ENCODE measurements around the gene SLC25A44.

SLC25A44 gene, protein sequence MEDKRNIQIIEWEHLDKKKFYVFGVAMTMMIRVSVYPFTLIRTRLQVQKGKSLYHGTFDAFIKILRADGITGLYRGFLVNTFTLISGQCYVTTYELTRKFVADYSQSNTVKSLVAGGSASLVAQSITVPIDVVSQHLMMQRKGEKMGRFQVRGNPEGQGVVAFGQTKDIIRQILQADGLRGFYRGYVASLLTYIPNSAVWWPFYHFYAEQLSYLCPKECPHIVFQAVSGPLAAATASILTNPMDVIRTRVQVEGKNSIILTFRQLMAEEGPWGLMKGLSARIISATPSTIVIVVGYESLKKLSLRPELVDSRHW

GRCh38 chr1:156193488-156194299 is at the start of gene SLC25A44:
Gene SLC25A44 (plus strand): TSS chr1:156194104. CDS start chr1:156199848, 5,744 bp downstream.
- DNase-seq (ENCODE audit: low read depth), result peak; percentile 99

DNA sequence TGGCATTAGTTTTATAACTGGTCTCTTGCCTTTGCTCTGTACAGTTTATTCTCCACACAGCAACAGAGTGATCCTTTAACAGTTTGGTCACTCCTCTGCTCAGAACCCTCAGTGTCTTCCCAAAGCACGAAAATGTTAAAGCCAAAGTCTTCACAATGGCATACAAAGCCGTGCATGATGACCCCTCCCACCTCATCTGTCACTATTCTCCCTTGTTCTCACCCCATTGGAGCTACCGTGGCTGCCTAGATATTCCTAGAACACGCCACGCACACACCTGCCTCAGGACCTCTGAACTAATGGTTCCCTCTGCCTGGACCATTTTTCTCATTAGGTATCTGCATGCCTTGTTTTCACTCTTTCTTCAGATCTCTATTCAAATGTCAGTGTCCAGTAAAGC is 49.2 kb upstream of the SLC25A44 start:
- DNase-seq (ENCODE audit: low read depth), result no peak

- no peak for DNase-seq (ENCODE audit: low read depth)
These were observed 48.3 kb upstream of the SLC25A44 start for GRCh38 chr1:156145650-156146019.

- peak; percentile 90 for DNase-seq (ENCODE audit: low read depth)
These were observed 47.7 kb upstream of the SLC25A44 start for GRCh38 chr1:156146020-156146768.

- no peak for DNase-seq (ENCODE audit: low read depth)
These were observed 47.0 kb upstream of the SLC25A44 start for GRCh38 chr1:156146769-156147405.

- DNase-seq (ENCODE audit: low read depth), result no peak
These were observed 45.7 kb upstream of the SLC25A44 start for GRCh38 chr1:156148216-156148615.

DNA sequence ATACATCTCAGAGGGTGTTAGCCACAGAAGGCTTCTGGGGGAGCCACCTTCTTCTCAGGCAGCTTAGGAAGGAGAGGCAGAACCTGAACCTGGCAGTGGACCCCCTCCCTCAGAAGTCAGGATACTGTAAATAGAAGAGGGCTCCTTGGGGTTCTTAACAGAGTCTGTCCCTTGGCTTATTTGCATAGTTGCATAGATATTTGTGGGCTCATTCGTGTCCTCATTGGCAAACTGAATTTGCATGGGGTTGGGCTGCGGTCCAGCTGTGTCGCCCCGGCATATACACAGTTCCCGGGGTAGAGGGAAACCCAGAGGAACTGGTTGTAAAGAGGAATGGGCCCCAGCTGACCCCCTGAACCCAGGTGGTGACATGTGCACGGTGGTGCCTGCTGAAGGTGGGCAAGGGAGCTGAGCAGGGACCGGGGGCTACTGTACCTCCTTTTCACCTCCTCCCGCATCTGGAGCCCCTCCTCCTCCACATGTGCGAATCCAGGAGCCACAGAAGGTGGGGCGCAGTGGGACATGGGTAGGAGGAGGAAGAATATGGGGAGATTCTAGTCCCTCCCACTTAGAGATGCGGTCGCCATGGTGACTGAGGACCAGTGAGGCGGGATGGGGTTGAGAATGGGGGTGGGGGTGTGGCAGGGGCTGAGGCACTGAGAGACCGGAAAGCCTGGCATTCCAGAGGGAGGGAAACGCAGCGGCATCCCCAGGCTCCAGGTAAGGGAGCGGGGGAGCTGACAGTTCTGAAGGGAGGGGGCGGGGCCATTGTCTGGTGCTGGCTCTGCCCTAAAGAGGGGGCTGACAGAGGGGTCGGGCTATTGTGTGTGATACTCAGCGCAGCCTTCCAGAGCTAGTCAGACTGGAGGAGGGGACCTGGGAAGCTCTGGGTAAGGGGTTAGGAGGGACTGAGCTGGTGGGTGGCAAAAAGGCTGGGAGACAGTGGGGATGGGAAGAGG is 44.3 kb upstream of the SLC25A44 start:
- no peak for DNase-seq (ENCODE audit: low read depth)

DNA sequence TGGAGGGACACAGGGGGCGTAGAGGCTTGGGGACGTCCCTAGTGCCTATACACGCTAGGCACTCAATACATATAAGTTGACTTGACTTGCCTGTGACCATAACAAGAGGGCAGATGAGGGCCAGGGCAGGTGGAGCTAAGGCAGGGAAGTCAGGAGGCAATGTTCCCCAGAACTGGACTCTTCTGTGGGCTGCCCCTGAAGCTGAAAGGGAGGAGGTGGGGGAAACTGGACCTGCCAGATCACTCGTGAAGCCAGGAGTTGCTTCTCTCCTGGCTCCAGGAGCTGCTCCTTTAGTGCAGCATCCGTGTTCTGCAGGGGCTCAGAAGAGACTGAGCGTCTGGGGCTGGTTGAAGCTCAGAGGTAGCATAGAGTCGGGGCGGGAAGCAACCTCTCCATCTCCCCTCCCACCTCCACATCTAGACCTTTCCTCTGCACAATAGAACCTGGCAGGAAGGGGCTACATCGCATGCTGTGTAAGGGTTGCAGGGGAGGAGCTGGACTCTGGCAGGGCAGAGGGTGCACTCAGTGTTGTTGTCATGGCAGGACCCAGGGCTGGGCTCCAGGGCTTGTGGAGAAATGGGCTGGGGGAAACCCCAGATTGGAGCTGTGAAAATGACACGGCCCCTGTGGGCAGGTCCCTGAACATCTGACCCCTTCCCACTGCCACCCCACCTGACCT is 43.4 kb upstream of the SLC25A44 start:
- no peak for DNase-seq (ENCODE audit: low read depth)

DNA sequence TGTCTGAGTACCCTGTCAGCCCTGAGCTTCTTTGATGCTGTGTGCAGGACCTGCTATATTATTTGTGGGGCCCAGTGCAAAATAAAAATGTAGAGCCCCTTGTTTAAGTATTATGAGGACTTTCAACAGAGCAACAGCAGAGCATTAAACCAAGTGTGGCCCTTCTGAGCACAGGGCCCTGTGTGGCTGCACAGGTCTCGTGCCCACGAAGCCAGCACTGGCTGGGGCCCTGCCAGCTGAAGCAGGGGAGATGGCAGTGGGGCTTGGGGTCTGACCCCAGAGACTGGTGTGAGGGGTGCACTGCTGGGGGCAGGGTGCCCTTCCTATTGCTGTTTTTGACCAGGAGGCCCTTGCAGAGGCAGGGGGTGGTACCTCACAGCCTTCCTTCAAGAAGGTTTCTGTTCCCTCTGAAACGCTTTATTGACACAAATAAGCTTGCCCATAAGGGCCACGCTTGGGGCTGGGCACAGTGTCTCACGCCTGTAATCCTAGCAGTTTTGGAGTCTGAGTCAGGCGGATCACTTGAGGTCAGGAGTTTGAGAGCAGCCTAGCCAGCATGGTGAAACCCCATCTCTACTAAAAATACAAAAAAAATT is 42.7 kb upstream of the SLC25A44 start:
- DNase-seq (ENCODE audit: low read depth), result peak; percentile 78

DNA sequence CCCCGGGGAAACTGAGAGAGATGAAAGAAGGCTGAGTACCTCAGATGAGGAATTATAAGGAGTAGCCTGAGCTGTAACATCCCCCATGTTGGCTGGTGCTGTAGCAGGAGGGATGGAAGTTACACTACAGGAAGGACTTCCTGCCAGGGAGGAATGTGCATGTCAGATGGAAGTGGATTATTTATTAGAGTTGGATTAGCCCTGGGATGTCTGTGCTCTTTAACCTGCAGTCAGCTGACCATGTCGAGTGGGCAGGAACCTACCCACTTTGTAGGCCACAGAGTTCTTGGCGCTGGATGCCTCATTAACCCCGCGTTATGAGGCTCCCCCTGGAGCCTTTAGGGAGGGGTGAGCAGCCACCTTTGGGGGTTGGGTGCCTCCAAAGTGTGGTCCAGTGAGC is 41.3 kb upstream of the SLC25A44 start:
- DNase-seq (ENCODE audit: low read depth), result no peak

DNA sequence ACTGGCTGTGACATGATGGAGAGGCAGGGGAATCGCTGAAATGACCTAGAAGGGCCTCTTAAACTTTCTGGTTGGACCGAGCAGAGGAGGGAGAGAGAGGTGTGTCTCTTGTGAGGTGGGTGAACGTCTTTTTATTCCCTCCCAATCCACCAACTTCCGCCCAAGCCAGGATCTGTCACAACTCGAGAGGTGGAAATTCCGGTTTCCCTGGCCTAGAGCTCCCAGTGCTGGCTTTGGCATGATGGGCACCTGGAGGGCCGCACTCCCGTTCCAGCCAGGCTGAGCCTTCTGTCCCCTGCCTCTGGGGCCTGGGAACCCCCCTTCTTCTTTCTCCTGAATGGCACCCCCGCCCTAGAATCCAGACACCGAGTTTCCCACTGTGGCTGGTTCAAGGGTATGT is 40.5 kb upstream of the SLC25A44 start, which contains the start of gene SEMA4A:
SEMA4A (plus strand) TSS at position 224 of the 400 bp plus-strand sequence. CDS start 994 bp downstream, outside the sequence.
- no peak for DNase-seq (ENCODE audit: low read depth)

DNA sequence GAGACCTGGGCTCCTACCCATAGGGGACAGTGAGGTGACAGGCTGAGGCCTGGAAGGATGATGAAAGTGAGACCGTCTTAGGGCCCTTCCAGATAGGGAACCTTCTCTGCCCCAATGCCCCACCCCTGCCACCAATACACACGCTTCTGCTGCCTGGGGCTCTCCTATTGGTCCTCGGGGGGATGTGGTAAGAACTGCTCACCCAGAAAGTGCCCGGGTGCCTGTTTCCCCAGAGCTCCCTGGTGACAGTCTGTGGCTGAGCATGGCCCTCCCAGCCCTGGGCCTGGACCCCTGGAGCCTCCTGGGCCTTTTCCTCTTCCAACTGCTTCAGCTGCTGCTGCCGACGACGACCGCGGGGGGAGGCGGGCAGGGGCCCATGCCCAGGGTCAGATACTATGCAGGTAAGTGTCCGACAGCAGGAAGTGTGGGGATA is 39.6 kb upstream of the SLC25A44 start:
- DNase-seq (ENCODE audit: low read depth), result no peak

DNA sequence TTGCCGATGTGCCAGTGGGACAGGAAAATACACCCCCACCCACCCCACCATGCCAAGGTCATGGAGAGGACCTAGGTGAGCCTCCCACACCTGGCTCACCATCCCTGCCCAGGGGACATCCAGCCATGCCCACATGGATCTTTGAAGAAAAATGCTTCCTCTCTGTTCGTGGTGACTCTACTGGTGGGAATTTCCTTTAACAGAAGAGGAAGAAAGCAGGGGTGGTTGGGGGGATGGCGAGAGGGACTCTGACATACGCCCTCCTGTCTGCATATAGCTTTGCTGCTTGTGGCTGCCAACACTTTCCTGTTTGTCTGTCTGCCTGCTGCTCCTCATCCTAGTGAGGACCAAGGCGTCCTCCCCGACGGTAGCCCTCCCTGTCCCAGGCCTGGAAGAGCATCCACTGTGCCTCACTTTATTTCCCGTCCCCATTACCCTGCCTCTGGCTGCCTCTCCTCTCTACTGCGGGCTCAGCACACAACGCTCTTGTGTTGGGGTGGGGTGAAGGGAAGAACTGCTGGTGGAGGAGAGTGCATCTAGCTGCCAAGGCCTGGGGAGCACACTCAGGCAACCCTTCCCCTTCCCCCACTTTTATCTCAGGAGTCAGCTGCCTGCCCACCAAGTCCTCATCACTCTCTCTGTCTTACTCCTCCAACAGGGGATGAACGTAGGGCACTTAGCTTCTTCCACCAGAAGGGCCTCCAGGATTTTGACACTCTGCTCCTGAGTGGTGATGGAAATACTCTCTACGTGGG is 38.0 kb upstream of the SLC25A44 start:
- no peak for DNase-seq (ENCODE audit: low read depth)

- no peak for DNase-seq (ENCODE audit: low read depth)
These were observed 36.4 kb upstream of the SLC25A44 start for GRCh38 chr1:156157506-156157905.

DNA sequence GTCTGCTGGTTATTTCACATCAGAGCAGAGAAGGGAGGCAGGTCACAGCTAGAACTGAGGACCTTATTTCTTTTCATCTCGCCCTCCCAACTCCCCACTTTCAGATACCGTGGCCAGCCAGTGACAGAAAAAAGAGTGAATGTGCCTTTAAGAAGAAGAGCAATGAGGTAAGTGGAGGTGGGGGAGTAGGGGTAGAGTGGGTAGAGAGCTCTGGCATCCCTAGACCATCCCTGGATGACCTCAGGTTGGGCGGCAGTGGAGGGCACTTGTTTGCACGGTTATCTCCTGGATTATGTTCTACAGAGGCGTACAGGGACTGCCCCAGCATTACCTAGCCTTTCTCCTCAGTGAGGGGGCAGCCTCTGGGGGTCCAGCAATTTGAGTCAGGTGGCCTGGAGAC is 35.9 kb upstream of the SLC25A44 start:
- no peak for DNase-seq (ENCODE audit: low read depth)

DNA sequence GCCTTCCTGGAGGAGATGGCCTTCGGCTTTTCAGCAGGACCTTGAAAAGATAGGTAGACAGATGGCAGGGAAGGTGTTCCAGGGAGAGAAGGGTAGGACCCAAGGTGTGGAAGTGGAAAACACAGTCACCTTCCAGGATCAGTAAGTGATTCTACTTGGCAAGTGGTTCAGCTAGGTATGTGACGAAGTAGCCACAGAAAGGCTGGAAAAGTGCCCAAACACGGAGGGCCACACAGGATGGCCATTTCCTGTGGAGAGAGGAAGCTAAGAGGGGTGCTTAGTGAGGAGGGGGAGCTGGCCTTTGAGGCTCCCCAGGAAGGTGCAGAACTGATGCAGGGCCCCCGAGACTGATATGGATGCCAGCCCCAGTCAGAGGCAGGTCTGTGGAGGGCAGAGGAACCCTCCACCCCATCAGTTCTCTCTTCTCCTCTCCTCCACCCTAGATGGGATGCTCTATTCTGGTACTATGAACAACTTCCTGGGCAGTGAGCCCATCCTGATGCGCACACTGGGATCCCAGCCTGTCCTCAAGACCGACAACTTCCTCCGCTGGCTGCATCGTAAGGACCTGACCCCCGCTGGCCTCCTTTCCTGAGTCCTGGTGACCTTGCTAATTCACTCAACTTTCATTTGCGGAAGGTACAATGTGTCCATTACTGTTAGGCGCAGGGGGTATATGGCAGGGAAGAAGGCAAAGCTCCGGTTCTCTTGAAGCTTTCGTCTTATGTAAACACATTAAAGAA is 33.7 kb upstream of the SLC25A44 start:
- no peak for DNase-seq (ENCODE audit: low read depth)

GRCh38 chr1:156160743-156161171 is 33.1 kb upstream of the SLC25A44 start:
- peak; percentile 76 for DNase-seq (ENCODE audit: low read depth)

DNA sequence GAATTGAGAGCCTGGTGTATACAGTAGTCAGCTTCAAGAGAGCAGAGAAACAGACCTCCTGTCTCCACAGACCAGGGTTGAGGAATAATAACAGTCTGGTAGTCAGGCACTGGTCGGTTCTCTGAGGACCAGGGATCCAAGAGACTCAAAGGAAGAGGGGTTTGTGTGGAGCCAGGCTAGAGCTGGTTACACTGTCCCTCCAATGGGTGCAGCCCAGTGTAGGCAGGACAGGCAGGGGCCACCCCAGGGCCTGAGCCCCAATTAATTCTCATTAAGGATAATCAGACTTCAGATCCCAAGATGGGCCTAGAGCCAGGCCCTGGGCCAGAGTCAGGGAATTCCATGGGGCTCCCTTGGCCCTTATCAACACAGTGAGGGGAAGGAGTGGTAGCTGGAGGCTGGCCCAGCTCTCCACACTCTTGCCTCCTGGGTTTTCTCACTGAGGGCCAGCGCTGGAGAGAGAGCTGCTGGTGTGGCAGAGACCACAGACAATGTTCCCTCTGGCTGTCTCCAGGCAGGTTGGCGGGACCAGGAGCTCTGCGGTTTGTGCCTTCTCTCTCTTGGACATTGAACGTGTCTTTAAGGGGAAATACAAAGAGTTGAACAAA is 31.4 kb upstream of the SLC25A44 start:
- no peak for DNase-seq (ENCODE audit: low read depth)
